HG03460 (cell line): Measurements from ENCODE around the gene CFAP46.

Experiments
- ATAC-seq: cut with Tn5 transposase; IDR thresholded peaks from one replicate; pipeline ENCODE4 v1.9.1; 2021; ENCODE audit not compliant: unreplicated experiment

The CFAP46 gene

GRCh38 chr10:132869621-132870020, 72.7 kb downstream of the CFAP46 start:
- ATAC-seq = no peak

GRCh38 chr10:132868995-132869394, 73.4 kb downstream of the CFAP46 start:
- ATAC-seq = no peak

GRCh38 chr10:132867801-132868644, 74.3 kb downstream of the CFAP46 start:
- no peak for ATAC-seq

- no peak for ATAC-seq
Measured at GRCh38 chr10:132866601-132867381, 75.6 kb downstream of the CFAP46 start.

GRCh38 chr10:132865851-132866600, 76.3 kb downstream of the CFAP46 start:
- no peak for ATAC-seq

GRCh38 chr10:132865171-132865631, 77.2 kb downstream of the CFAP46 start:
- no peak for ATAC-seq

GRCh38 chr10:132862485-132863420, 79.6 kb downstream of the CFAP46 start:
- ATAC-seq = no peak

- no peak for ATAC-seq
Measured at GRCh38 chr10:132861884-132862461, 80.4 kb downstream of the CFAP46 start.

- ATAC-seq = no peak
Measured at GRCh38 chr10:132861116-132861691, 81.2 kb downstream of the CFAP46 start.

GRCh38 chr10:132860532-132860931, 81.8 kb downstream of the CFAP46 start:
- no peak for ATAC-seq

GRCh38 chr10:132859084-132859855, 83.1 kb downstream of the CFAP46 start:
- no peak for ATAC-seq

GRCh38 chr10:132858121-132859081, 84.0 kb downstream of the CFAP46 start:
- ATAC-seq = no peak

GRCh38 chr10:132856869-132857524, 85.4 kb downstream of the CFAP46 start:
- ATAC-seq = no peak

GRCh38 chr10:132855889-132856288, 86.5 kb downstream of the CFAP46 start:
- no peak for ATAC-seq

- ATAC-seq = no peak
Measured at GRCh38 chr10:132851451-132851850, 90.9 kb downstream of the CFAP46 start.

- ATAC-seq = no peak
Measured at GRCh38 chr10:132850896-132851295, 91.5 kb downstream of the CFAP46 start.

GRCh38 chr10:132850246-132850645, 92.1 kb downstream of the CFAP46 start:
- ATAC-seq = no peak
